ENCODE measurements around the gene PDE7B. TPM values are rescaled to one million over a fixed set of nuclear protein-coding genes. Genes with fewer than 3 reads are reported as not detected.

Gene PDE7B
- total RNA-seq, 6 experiments from 2014 or later, result 1.2 to 5.8 (median 4.5) TPM

- no peak for TF ChIP-seq CTCF (IDR thresholded peaks at IDR 0.05)
- Mint-ChIP-seq H3K27ac (no peak overlapping the region), H3K4me3 (no peak overlapping the region), H3K4me1 (ENCODE audit: low read depth) (peaks cover 37% of the 10 kb centered on the region), H3K36me3 (ENCODE audit: low read depth) (peaks cover 6% of the 10 kb centered on the region; the same call in 1 of the 2 replicates), H3K9me3 (no peaks in the 10 kb centered on the region), H3K27me3 (ENCODE audit: insufficient read depth) (no peaks in the 10 kb centered on the region)
- DNase-seq, result no peak
These were observed 67.5 kb downstream of the PDE7B start for GRCh38 chr6:135919026-135919425.

- Mint-ChIP-seq H3K4me3 (no peak overlapping the region), H3K36me3 (ENCODE audit: low read depth) (peaks cover 6% of the 10 kb centered on the region; the same call in 1 of the 2 replicates), H3K4me1 (ENCODE audit: low read depth) (peaks cover 37% of the 10 kb centered on the region), H3K9me3 (no peaks in the 10 kb centered on the region), H3K27ac (no peak overlapping the region), H3K27me3 (ENCODE audit: insufficient read depth) (no peaks in the 10 kb centered on the region)
- no peak for DNase-seq
- no peak for TF ChIP-seq CTCF (IDR thresholded peaks at IDR 0.05)
These were observed 69.2 kb downstream of the PDE7B start for GRCh38 chr6:135920689-135921088.

- DNase-seq, result no peak
- H3K4me1 Mint-ChIP-seq (ENCODE audit: low read depth), result peaks cover 37% of the 10 kb centered on the region
- TF ChIP-seq CTCF (IDR thresholded peaks at IDR 0.05), result no peak
- H3K4me3 Mint-ChIP-seq, result no peak overlapping the region
- no peaks in the 10 kb centered on the region for H3K27me3 Mint-ChIP-seq (ENCODE audit: insufficient read depth)
- H3K9me3 Mint-ChIP-seq, result no peaks in the 10 kb centered on the region
- no peak overlapping the region for H3K27ac Mint-ChIP-seq
- H3K36me3 Mint-ChIP-seq (ENCODE audit: low read depth), result peaks cover 6% of the 10 kb centered on the region; the same call in 1 of the 2 replicates
These were observed 69.7 kb downstream of the PDE7B start for GRCh38 chr6:135921188-135921587.

GRCh38 chr6:135922174-135922573 is 70.7 kb downstream of the PDE7B start:
- TF ChIP-seq CTCF (IDR thresholded peaks at IDR 0.05), result no peak
- Mint-ChIP-seq H3K27me3 (ENCODE audit: insufficient read depth) (no peaks in the 10 kb centered on the region), H3K4me1 (ENCODE audit: low read depth) (peaks cover 37% of the 10 kb centered on the region), H3K27ac (peak overlapping the region; percentile 89), H3K9me3 (no peaks in the 10 kb centered on the region), H3K36me3 (ENCODE audit: low read depth) (peaks cover 11% of the 10 kb centered on the region; the same call in 1 of the 2 replicates), H3K4me3 (peak overlapping the region; percentile 58)
- DNase-seq, result peak; percentile 84

GRCh38 chr6:135922746-135923145 is 71.2 kb downstream of the PDE7B start:
- Mint-ChIP-seq H3K4me1 (ENCODE audit: low read depth) (peaks cover 39% of the 10 kb centered on the region), H3K36me3 (ENCODE audit: low read depth) (peaks cover 9% of the 10 kb centered on the region; the same call in 1 of the 2 replicates), H3K27ac (peak overlapping the region; percentile 89), H3K27me3 (ENCODE audit: insufficient read depth) (no peaks in the 10 kb centered on the region), H3K9me3 (no peaks in the 10 kb centered on the region), H3K4me3 (peak overlapping the region; percentile 58)
- TF ChIP-seq CTCF (IDR thresholded peaks at IDR 0.05), result no peak
- DNase-seq, result peak; percentile 75

GRCh38 chr6:135932651-135933050 is 81.2 kb downstream of the PDE7B start:
- Mint-ChIP-seq H3K4me3 (no peak overlapping the region), H3K9me3 (no peaks in the 10 kb centered on the region; the same call in 1 of the 2 replicates), H3K36me3 (ENCODE audit: low read depth) (peaks cover 18% of the 10 kb centered on the region), H3K27ac (no peak overlapping the region), H3K4me1 (ENCODE audit: low read depth) (peaks cover 34% of the 10 kb centered on the region), H3K27me3 (ENCODE audit: insufficient read depth) (no peaks in the 10 kb centered on the region; the same call in 1 of the 2 replicates)
- no peak for TF ChIP-seq CTCF (IDR thresholded peaks at IDR 0.05)
- no peak for DNase-seq

Data from HFFc6 (cell line).